IgD-negative memory B cell (primary cell): ENCODE results near the gene C3orf20. TPM values are rescaled to one million over a fixed set of nuclear protein-coding genes. Genes with fewer than 3 reads are reported as not detected.
"Not testable (repeated sequence)": the region's sequence is repeated elsewhere in the genome, so short reads cannot be mapped to it uniquely, and the experiment has no call there.

Experiments
- H3K27ac Mint-ChIP-seq, 3 donors: one replicate each; pipeline ENCODE4 v1.8.0; 2020 to 2022; ENCODE audit warnings: mild to moderate bottlenecking in 3 of 3, mixed read lengths in 3 of 3, moderate library complexity in 1 of 3
- H3K27me3 Mint-ChIP-seq: one replicate; pipeline ENCODE4 v1.8.0; 2021; ENCODE audit warnings: mixed read lengths
- H3K36me3 Mint-ChIP-seq: one replicate; pipeline ENCODE4 v1.8.0; 2020; ENCODE audit warnings: mild to moderate bottlenecking, mixed read lengths
- H3K4me1 Mint-ChIP-seq, 3 donors: one replicate each; pipeline ENCODE4 v1.8.0; 2020 to 2022; ENCODE audit warnings: mixed read lengths in 3 of 3, mild to moderate bottlenecking in 1 of 3
- H3K4me3 Mint-ChIP-seq, 4 donors: one replicate each; pipeline ENCODE4 v1.8.0; 2020 to 2022; ENCODE audit warnings: mild to moderate bottlenecking in 4 of 4, mixed read lengths in 4 of 4, moderate library complexity in 3 of 4
- H3K9me3 Mint-ChIP-seq, 3 donors: one replicate each; pipeline ENCODE4 v1.8.0; 2020 to 2021; ENCODE audit warnings: mixed read lengths in 3 of 3, mild to moderate bottlenecking in 1 of 3
- polyA plus RNA-seq: library from polyadenylated mRNA; unstranded; fragments of 300-500 nt; fragmentation: Illumina TruSeq; gene quantifications from one replicate; pipeline ENCODE4 v1.2.3, GENCODE V29; 2021

C3orf20 gene
- polyA plus RNA-seq, 1 donor from 2014 or later = not detected

GRCh38 chr3:14804835-14805780 lies 130.2 kb downstream of the C3orf20 start:
- peaks cover 32% of the 10 kb centered on the region for H3K27me3 Mint-ChIP-seq
- H3K27ac Mint-ChIP-seq = peak overlapping the region in 1 of 3 donors; percentile 59
- no peak overlapping the region for H3K4me3 Mint-ChIP-seq
- H3K36me3 Mint-ChIP-seq = peaks cover 1% of the 10 kb centered on the region
- H3K4me1 Mint-ChIP-seq = peaks cover 0 to 1% (median 0%) of the 10 kb centered on the region in 3 donors
- peaks cover 0 to 2% (median 0%) of the 10 kb centered on the region in 3 donors for H3K9me3 Mint-ChIP-seq

GRCh38 chr3:14805961-14806537 lies 131.1 kb downstream of the C3orf20 start:
- H3K4me1 Mint-ChIP-seq = no peaks in the 10 kb centered on the region
- no peak overlapping the region for H3K27ac Mint-ChIP-seq
- H3K27me3 Mint-ChIP-seq = peaks cover 30% of the 10 kb centered on the region
- H3K36me3 Mint-ChIP-seq = peaks cover 1% of the 10 kb centered on the region
- H3K9me3 Mint-ChIP-seq = peaks cover 0 to 2% (median 0%) of the 10 kb centered on the region in 3 donors
- H3K4me3 Mint-ChIP-seq = no peak overlapping the region

GRCh38 chr3:14806641-14807263 lies 131.8 kb downstream of the C3orf20 start:
- Mint-ChIP-seq H3K36me3 (peaks cover 1% of the 10 kb centered on the region), H3K4me3 (no peak overlapping the region), H3K9me3 (peaks cover 0 to 2% (median 0%) of the 10 kb centered on the region in 3 donors), H3K4me1 (peaks cover 0 to 2% (median 0%) of the 10 kb centered on the region in 3 donors), H3K27me3 (peaks cover 37% of the 10 kb centered on the region), H3K27ac (no peak overlapping the region)

- H3K9me3 Mint-ChIP-seq = peaks cover 0 to 2% (median 0%) of the 10 kb centered on the region in 3 donors
- no peak overlapping the region for H3K4me3 Mint-ChIP-seq
- H3K27me3 Mint-ChIP-seq = peaks cover 49% of the 10 kb centered on the region
- peaks cover 1% of the 10 kb centered on the region for H3K36me3 Mint-ChIP-seq
- H3K27ac Mint-ChIP-seq = no peak overlapping the region
- peaks cover 0 to 2% (median 0%) of the 10 kb centered on the region in 3 donors for H3K4me1 Mint-ChIP-seq
Observed at GRCh38 chr3:14808025-14808424, 133.1 kb downstream of the C3orf20 start.

- Mint-ChIP-seq H3K27me3 (peaks cover 53% of the 10 kb centered on the region), H3K4me1 (peaks cover 0 to 2% (median 0%) of the 10 kb centered on the region in 3 donors), H3K36me3 (peaks cover 1% of the 10 kb centered on the region), H3K4me3 (peak overlapping the region in 1 of 4 donors; percentile 28), H3K9me3 (peaks cover 0 to 2% (median 0%) of the 10 kb centered on the region in 3 donors), H3K27ac (no peak overlapping the region)
Observed at GRCh38 chr3:14808502-14809266, 133.7 kb downstream of the C3orf20 start.

- not testable (repeated sequence) for H3K9me3 Mint-ChIP-seq, H3K27ac Mint-ChIP-seq, H3K36me3 Mint-ChIP-seq, H3K4me3 Mint-ChIP-seq, H3K4me1 Mint-ChIP-seq
- H3K27me3 Mint-ChIP-seq = peaks cover 50% of the 10 kb centered on the region
Observed at GRCh38 chr3:14809611-14810010, 134.7 kb downstream of the C3orf20 start.

- Mint-ChIP-seq H3K4me1 (peaks cover 0 to 2% (median 1%) of the 10 kb centered on the region in 3 donors), H3K27ac (no peak overlapping the region), H3K36me3 (no peaks in the 10 kb centered on the region), H3K27me3 (peaks cover 53% of the 10 kb centered on the region), H3K4me3 (peak overlapping the region in 1 of 4 donors; percentile 47), H3K9me3 (peaks cover 0 to 3% (median 0%) of the 10 kb centered on the region in 3 donors)
Observed at GRCh38 chr3:14810070-14810791, 135.3 kb downstream of the C3orf20 start.

- H3K4me1 Mint-ChIP-seq = peaks cover 0 to 2% (median 1%) of the 10 kb centered on the region in 3 donors
- H3K27me3 Mint-ChIP-seq = peaks cover 52% of the 10 kb centered on the region
- H3K4me3 Mint-ChIP-seq = peak overlapping the region in 2 of 4 donors; percentile 84 to 87
- no peaks in the 10 kb centered on the region for H3K36me3 Mint-ChIP-seq
- peaks cover 0 to 3% (median 0%) of the 10 kb centered on the region in 3 donors for H3K9me3 Mint-ChIP-seq
- H3K27ac Mint-ChIP-seq = no peak overlapping the region
Observed at GRCh38 chr3:14810801-14811661, 136.1 kb downstream of the C3orf20 start.

GRCh38 chr3:14811684-14812083 lies 136.7 kb downstream of the C3orf20 start:
- peaks cover 52% of the 10 kb centered on the region for H3K27me3 Mint-ChIP-seq
- H3K9me3 Mint-ChIP-seq = peaks cover 0 to 2% (median 0%) of the 10 kb centered on the region in 3 donors
- no peak overlapping the region for H3K27ac Mint-ChIP-seq
- no peak overlapping the region for H3K4me3 Mint-ChIP-seq
- no peaks in the 10 kb centered on the region for H3K36me3 Mint-ChIP-seq
- H3K4me1 Mint-ChIP-seq = peaks cover 0 to 2% (median 1%) of the 10 kb centered on the region in 3 donors

GRCh38 chr3:14812196-14812790 lies 137.4 kb downstream of the C3orf20 start:
- Mint-ChIP-seq H3K27me3 (peaks cover 50% of the 10 kb centered on the region), H3K4me1 (peaks cover 0 to 2% (median 1%) of the 10 kb centered on the region in 3 donors)

GRCh38 chr3:14814411-14814871 lies 139.5 kb downstream of the C3orf20 start:
- Mint-ChIP-seq H3K9me3 (peaks cover 0 to 2% (median 0%) of the 10 kb centered on the region in 3 donors), H3K4me1 (peaks cover 0 to 2% (median 1%) of the 10 kb centered on the region in 3 donors), H3K36me3 (no peaks in the 10 kb centered on the region), H3K27me3 (peaks cover 47% of the 10 kb centered on the region), H3K27ac (peak overlapping the region in 1 of 3 donors; percentile 20), H3K4me3 (no peak overlapping the region)

More at GRCh38 chr3:14812196-14812790, 137.4 kb downstream of the C3orf20 start:
- no peak overlapping the region for H3K4me3 Mint-ChIP-seq
- peaks cover 0 to 2% (median 0%) of the 10 kb centered on the region in 3 donors for H3K9me3 Mint-ChIP-seq
- H3K27ac Mint-ChIP-seq = no peak overlapping the region
- H3K36me3 Mint-ChIP-seq = no peaks in the 10 kb centered on the region

- Mint-ChIP-seq H3K27ac (no peak overlapping the region), H3K4me1 (peaks cover 0 to 1% (median 0%) of the 10 kb centered on the region in 3 donors), H3K4me3 (no peak overlapping the region), H3K36me3 (no peaks in the 10 kb centered on the region), H3K9me3 (peaks cover 0 to 2% (median 0%) of the 10 kb centered on the region in 3 donors), H3K27me3 (peaks cover 39% of the 10 kb centered on the region)
Observed at GRCh38 chr3:14816359-14816758, 141.4 kb downstream of the C3orf20 start.
